ENCODE data around the gene B4GALT2.

DNA sequence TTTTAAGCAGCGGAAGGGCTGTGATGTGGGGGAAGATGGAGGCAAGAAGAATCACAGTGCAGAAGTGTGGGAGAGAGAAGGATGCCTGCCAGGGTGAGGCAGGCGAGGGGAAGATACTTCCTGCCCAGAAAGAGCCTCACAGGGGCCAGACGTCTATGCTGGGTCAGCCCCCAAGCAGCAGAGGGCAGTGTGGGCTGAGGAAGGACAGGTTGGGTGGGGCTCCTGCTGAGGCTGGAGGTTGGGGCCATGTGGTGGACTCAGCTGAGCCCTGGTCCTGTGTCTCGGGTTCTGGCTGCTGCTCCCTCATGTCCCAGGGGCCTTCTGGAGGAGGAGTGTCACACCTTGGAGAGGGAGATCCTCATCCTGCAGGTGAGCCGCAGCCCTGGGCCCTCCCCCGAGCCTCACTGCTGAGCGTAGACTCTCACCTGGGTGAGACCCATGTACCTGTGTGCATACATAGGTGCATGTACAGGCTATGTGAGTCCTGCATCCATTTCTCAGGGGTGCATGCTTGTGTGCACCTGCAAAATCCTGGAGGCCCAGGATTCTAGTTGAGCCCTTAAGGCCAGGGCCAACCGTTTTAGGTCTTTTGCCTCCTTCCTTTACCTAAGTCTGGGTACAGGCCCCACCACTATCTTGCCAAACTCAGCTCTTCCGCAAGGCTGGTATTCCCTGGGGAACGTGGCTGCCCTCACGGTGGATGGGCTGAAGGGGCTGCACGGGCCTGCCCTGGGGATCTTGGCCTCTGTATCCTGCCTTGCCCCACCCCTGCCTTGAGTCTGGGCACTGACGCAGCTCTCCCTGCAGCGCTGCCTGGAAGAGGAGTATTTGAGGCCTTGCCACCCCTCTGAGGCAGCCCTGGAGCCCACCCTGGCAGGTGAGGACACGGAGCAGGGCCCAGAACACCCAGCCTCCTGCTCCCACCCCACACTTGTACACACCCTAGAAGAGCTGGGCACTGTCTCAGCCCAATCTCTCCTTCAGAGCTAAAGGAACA lies 16.1 kb downstream of the B4GALT2 start:
- TF ChIP-seq, protein P1, sequence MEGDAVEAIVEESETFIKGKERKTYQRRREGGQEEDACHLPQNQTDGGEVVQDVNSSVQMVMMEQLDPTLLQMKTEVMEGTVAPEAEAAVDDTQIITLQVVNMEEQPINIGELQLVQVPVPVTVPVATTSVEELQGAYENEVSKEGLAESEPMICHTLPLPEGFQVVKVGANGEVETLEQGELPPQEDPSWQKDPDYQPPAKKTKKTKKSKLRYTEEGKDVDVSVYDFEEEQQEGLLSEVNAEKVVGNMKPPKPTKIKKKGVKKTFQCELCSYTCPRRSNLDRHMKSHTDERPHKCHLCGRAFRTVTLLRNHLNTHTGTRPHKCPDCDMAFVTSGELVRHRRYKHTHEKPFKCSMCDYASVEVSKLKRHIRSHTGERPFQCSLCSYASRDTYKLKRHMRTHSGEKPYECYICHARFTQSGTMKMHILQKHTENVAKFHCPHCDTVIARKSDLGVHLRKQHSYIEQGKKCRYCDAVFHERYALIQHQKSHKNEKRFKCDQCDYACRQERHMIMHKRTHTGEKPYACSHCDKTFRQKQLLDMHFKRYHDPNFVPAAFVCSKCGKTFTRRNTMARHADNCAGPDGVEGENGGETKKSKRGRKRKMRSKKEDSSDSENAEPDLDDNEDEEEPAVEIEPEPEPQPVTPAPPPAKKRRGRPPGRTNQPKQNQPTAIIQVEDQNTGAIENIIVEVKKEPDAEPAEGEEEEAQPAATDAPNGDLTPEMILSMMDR (IDR thresholded peaks at IDR 0.05), result no peak
- TF ChIP-seq EZH2 (IDR thresholded peaks at IDR 0.05; ENCODE audit: borderline replicate concordance, insufficient read depth, low read depth, low read length, poor library complexity, severe bottlenecking), result no peak
